ENCODE measurements around the gene NDUFB3.

Gene NDUFB3

GRCh38 chr2:201127570-201127969 is 55.8 kb downstream of the NDUFB3 start (continued):
- TF ChIP-seq ELK4 (IDR thresholded peaks at IDR 0.05; ENCODE audit: borderline replicate concordance, low read depth, low read length) (no peak), FEZF1 (tag by site-specific recombination; IDR thresholded peaks at IDR 0.05) (no peak), SP3 (tag by site-specific recombination; IDR thresholded peaks at IDR 0.05) (no peak)
- TF ChIP-seq, protein P1, sequence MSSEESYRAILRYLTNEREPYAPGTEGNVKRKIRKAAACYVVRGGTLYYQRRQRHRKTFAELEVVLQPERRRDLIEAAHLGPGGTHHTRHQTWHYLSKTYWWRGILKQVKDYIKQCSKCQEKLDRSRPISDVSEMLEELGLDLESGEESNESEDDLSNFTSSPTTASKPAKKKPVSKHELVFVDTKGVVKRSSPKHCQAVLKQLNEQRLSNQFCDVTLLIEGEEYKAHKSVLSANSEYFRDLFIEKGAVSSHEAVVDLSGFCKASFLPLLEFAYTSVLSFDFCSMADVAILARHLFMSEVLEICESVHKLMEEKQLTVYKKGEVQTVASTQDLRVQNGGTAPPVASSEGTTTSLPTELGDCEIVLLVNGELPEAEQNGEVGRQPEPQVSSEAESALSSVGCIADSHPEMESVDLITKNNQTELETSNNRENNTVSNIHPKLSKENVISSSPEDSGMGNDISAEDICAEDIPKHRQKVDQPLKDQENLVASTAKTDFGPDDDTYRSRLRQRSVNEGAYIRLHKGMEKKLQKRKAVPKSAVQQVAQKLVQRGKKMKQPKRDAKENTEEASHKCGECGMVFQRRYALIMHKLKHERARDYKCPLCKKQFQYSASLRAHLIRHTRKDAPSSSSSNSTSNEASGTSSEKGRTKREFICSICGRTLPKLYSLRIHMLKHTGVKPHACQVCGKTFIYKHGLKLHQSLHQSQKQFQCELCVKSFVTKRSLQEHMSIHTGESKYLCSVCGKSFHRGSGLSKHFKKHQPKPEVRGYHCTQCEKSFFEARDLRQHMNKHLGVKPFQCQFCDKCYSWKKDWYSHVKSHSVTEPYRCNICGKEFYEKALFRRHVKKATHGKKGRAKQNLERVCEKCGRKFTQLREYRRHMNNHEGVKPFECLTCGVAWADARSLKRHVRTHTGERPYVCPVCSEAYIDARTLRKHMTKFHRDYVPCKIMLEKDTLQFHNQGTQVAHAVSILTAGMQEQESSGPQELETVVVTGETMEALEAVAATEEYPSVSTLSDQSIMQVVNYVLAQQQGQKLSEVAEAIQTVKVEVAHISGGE (tag by site-specific recombination; conservative IDR thresholded peaks at IDR 0.05; ENCODE audit: low read depth) = no peak

DNA sequence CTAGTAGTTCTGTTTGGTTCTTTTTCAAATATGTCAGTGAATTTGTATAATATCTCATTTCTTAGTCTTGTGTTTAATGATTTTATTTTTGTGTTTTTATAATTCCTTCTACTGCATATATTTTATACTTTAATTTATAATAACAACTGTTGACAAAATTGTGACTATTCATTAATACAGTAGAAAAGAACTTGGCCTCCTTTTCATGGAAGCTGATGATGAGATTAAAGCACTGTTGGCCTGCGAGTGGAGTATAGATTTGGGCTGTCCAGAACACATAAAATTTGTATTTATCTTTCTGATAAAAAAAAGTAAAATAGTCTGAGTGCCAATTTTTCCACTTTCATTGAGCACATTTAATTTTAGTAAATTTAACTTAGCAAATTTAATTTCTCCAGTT is 56.2 kb downstream of the NDUFB3 start:
- Histone ChIP-seq H3K4me3 (ENCODE audit: low read depth, low read length) (no peak overlapping the region), H3K4me1 (ENCODE audit: control insufficient read depth, insufficient read depth, low read length) (peaks cover 19% of the 10 kb centered on the region), H3K36me3 (ENCODE audit: control insufficient read depth in 2 of 2, insufficient read depth in 1 of 2, low read length in 2 of 2) (peaks cover 0 to 4% of the 10 kb centered on the region in 2 experiments; a peak in 1 of 3 replicates), H3K9me3 (ENCODE audit: control insufficient read depth, insufficient read depth, low read depth, low read length) (no peaks in the 10 kb centered on the region), H3K27ac (ENCODE audit: extremely low read depth, low read depth, low read length) (no peak overlapping the region)
- no peak for TF ChIP-seq ZNF658 (tag by site-specific recombination; IDR thresholded peaks at IDR 0.05)
- TF ChIP-seq ZNF670 (tag by site-specific recombination; IDR thresholded peaks at IDR 0.05; ENCODE audit: low read depth) = no peak
- TF ChIP-seq, protein P2, sequence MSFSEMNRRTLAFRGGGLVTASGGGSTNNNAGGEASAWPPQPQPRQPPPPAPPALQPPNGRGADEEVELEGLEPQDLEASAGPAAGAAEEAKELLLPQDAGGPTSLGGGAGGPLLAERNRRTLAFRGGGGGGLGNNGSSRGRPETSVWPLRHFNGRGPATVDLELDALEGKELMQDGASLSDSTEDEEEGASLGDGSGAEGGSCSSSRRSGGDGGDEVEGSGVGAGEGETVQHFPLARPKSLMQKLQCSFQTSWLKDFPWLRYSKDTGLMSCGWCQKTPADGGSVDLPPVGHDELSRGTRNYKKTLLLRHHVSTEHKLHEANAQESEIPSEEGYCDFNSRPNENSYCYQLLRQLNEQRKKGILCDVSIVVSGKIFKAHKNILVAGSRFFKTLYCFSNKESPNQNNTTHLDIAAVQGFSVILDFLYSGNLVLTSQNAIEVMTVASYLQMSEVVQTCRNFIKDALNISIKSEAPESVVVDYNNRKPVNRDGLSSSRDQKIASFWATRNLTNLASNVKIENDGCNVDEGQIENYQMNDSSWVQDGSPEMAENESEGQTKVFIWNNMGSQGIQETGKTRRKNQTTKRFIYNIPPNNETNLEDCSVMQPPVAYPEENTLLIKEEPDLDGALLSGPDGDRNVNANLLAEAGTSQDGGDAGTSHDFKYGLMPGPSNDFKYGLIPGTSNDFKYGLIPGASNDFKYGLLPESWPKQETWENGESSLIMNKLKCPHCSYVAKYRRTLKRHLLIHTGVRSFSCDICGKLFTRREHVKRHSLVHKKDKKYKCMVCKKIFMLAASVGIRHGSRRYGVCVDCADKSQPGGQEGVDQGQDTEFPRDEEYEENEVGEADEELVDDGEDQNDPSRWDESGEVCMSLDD (tag by site-specific recombination; IDR thresholded peaks at IDR 0.05) = no peak
- TF ChIP-seq, protein P3, sequence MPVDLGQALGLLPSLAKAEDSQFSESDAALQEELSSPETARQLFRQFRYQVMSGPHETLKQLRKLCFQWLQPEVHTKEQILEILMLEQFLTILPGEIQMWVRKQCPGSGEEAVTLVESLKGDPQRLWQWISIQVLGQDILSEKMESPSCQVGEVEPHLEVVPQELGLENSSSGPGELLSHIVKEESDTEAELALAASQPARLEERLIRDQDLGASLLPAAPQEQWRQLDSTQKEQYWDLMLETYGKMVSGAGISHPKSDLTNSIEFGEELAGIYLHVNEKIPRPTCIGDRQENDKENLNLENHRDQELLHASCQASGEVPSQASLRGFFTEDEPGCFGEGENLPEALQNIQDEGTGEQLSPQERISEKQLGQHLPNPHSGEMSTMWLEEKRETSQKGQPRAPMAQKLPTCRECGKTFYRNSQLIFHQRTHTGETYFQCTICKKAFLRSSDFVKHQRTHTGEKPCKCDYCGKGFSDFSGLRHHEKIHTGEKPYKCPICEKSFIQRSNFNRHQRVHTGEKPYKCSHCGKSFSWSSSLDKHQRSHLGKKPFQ (tag by site-specific recombination; IDR thresholded peaks at IDR 0.05) = no peak
- TF ChIP-seq ZNF335 (tag by site-specific recombination; conservative IDR thresholded peaks at IDR 0.05) = no peak
- TF ChIP-seq, protein P4, sequence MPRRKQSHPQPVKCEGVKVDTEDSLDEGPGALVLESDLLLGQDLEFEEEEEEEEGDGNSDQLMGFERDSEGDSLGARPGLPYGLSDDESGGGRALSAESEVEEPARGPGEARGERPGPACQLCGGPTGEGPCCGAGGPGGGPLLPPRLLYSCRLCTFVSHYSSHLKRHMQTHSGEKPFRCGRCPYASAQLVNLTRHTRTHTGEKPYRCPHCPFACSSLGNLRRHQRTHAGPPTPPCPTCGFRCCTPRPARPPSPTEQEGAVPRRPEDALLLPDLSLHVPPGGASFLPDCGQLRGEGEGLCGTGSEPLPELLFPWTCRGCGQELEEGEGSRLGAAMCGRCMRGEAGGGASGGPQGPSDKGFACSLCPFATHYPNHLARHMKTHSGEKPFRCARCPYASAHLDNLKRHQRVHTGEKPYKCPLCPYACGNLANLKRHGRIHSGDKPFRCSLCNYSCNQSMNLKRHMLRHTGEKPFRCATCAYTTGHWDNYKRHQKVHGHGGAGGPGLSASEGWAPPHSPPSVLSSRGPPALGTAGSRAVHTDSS (tag by site-specific recombination; IDR thresholded peaks at IDR 0.05) = no peak
- TF ChIP-seq, protein P5, sequence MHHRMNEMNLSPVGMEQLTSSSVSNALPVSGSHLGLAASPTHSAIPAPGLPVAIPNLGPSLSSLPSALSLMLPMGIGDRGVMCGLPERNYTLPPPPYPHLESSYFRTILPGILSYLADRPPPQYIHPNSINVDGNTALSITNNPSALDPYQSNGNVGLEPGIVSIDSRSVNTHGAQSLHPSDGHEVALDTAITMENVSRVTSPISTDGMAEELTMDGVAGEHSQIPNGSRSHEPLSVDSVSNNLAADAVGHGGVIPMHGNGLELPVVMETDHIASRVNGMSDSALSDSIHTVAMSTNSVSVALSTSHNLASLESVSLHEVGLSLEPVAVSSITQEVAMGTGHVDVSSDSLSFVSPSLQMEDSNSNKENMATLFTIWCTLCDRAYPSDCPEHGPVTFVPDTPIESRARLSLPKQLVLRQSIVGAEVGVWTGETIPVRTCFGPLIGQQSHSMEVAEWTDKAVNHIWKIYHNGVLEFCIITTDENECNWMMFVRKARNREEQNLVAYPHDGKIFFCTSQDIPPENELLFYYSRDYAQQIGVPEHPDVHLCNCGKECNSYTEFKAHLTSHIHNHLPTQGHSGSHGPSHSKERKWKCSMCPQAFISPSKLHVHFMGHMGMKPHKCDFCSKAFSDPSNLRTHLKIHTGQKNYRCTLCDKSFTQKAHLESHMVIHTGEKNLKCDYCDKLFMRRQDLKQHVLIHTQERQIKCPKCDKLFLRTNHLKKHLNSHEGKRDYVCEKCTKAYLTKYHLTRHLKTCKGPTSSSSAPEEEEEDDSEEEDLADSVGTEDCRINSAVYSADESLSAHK (tag by site-specific recombination; IDR thresholded peaks at IDR 0.05) = no peak
- no peak for TF ChIP-seq ZNF354C (tag by site-specific recombination; IDR thresholded peaks at IDR 0.05; ENCODE audit: borderline replicate concordance, low read depth)
- TF ChIP-seq, protein P6, sequence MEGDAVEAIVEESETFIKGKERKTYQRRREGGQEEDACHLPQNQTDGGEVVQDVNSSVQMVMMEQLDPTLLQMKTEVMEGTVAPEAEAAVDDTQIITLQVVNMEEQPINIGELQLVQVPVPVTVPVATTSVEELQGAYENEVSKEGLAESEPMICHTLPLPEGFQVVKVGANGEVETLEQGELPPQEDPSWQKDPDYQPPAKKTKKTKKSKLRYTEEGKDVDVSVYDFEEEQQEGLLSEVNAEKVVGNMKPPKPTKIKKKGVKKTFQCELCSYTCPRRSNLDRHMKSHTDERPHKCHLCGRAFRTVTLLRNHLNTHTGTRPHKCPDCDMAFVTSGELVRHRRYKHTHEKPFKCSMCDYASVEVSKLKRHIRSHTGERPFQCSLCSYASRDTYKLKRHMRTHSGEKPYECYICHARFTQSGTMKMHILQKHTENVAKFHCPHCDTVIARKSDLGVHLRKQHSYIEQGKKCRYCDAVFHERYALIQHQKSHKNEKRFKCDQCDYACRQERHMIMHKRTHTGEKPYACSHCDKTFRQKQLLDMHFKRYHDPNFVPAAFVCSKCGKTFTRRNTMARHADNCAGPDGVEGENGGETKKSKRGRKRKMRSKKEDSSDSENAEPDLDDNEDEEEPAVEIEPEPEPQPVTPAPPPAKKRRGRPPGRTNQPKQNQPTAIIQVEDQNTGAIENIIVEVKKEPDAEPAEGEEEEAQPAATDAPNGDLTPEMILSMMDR (tag by site-specific recombination; IDR thresholded peaks at IDR 0.05) = no peak
- POLR2A ChIA-PET = no interaction called here
- CTCF ChIA-PET = interaction anchor here (0.6 to 1.2 kb wide), 3 partner anchors 10 to 107 kb away, joined by 3 to 4 read pairs (median 4); no protein-coding TSS in a partner anchor

Data from HEK293 (cell line).